MV-4-11 (cell line): ENCODE measurements around the gene NRG3.

Experiments
- DNase-seq: peaks from one replicate; lab custom pipeline; 2025; lab: John Stamatoyannopoulos, UW

NRG3 gene

DNA sequence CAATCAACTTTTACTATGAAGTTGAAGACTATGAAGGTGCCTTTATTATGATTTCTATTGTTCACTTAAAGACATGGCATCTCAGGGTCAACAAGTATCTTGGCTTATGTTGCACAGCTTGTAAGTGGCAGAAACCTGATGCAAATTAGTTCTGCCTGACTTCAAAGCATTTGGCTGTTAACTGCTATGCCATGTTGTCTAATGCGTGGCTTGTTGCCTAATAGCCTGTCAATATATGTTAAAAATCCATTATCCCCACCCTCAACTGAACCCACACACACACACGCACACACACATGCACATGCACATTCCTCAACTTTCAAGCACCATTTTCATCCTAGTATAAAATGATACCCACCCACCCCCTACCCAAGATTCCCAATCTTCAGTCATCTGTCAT is 217.1 kb downstream of the NRG3 start:
- no peak for DNase-seq

DNA sequence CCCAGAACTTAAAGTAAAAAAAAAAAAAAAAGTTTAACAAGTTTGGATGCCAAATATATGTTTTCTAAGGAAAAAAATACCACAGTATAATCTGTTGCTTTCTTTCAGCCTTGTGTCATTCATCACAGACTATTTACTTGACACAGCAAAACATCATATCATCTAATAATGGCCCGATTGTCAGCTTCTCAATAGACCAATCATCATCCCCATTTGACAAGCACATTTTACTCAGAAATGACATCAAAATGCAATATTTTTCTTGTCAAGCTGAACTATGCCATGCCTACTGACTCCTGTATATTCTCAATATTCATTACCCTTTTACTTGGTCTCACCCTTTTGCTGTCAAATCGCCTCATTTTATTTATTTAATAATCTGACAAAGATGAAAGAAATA is 249.7 kb downstream of the NRG3 start:
- DNase-seq: no peak

DNA sequence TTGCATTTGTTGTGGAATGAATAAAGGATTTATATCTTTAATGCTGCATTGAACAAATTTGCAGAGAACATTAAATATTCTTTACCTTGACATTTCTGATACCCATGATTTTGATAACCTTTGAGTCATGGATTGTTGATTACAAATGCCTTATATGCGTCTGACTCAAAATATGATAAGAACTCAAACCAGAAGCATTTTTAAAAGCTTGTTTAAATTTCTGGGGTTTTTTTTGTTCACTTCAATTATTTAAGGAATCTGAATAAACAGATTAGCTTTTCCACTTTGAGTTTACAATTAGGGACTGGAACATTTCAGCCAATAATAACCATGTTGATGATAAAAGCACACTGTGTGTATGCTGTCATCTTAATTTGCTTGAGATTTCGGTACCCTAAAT is 253.5 kb downstream of the NRG3 start:
- no peak for DNase-seq

DNA sequence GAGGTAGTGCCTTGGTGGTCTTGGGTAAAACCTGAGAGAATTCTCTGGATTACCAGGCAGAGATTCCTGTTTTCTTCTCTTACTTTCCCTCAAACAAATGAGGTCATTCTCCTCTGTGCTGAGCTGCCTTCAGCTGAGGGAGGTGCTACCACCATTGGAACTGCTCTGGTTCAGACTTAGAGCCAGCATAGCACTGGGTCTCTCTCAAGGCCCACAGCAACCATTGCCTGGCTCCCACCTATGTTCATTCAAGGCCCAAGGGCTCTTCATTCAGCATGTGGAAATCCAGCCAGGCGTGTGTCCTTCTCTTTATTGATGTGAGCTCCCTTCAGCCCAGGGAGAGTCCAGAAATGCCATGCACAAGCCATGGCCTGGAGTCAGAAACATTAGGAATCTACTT is 261.1 kb downstream of the NRG3 start:
- no peak for DNase-seq

DNA sequence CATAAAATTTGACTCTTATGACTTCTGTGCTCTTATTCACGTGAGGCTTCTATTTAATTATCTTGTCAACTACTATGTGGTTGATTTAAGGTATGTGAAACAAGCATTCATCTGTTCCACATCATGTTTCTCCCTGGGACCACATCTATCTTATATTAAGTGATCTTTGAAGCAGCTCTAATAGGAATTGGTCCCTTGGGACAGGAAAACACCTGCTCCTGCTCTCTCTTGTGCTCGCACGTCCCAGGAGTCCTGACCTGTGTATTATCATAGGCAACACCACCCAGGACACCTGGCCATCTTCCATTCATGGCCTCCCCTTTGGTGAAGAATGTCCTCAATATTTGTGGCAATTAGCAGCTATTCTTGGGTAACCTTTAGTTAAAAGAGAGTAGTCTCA is 269.2 kb downstream of the NRG3 start:
- no peak for DNase-seq

DNA sequence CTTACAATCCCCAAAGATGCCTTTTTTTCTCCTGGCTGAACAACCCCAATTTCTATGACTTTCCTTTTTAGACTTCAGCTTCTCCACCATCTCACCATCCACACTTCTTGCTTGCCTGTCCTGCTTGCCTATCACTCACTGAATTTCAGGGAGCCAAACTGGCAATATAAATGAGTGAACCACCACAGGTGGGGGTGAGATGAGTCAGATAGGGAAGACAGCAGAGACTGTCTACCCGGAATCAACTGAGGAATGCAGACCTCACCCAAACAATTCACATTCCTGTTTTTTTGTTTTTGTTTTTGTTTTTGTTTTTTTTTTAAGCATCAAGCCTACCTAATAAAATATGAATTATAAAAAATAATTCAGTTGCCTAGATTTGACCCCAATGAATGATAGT is 273.8 kb downstream of the NRG3 start:
- no peak for DNase-seq

DNA sequence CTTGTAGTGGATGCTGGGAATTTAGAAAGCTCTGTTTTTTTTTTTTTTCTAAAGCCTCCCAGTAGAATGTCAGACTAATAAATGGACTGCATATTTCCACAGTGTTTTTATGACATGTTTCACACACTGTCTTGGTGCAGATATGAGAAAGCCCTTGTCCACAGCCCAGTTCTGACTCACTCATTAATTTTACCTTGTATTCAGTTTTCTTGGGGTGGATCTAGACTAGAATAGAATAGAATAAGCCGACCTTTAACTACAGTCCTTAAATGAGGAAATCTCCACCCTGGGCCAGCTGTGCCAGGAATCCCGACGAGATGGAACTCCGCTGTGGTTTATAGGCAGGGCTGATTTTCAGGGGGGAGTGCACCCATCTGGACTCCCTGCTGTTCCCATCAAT is 274.7 kb downstream of the NRG3 start:
- DNase-seq: no peak

DNA sequence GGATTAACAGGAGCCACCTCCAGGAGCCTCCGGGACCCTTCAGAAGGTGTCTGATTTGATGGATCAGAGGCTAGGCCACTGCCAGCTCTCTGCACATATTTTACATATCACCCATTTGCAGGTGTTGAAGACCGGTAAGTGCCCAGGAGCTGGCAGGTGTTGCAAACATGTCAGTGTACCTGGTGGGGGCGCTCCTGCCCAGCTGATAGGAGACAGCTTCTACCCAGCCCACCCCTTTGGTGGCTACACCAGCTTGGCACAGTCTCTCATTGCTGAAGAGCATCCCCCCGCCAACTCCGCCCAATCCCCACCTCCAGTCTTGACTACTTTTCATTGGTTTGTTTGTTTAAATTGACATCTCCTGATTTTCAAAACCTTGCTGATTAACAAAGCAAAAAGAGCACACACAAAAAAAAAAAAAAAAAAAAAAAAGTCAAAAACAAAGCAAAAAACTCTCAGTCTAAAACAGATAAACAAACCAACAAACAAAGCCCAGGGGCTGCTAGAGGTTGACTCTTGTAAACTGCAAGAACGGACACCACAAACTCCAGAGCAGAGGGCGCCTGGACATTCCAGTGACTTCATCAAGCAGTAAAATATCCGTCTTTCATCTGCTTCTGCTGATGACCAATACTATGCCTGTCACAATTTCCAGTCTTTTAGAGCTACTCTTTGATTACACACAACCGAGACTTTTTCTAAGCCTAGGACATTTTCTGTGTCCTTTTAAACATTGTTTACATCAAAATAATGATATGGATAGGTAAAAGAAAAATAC is 275.3 kb downstream of the NRG3 start:
- no peak for DNase-seq

DNA sequence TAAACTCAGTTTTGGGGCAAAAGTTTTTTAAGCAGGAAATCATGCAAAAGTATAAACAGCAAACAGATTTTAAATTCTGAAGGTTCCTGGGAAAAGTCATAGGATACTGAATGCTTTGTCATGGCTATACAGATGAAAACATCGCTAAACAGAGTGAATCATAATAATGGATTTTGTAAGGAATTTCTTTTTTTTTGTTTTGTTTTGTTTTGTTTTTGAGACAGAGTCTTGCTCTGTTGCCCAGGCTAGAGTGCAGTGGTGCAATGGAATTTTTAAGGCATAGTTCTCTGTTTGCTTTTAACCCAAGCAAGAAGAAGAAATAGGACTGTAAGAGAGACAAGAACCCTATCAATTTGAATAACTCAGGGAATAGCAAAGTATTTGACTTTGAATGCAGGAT is 285.3 kb downstream of the NRG3 start:
- no peak for DNase-seq

DNA sequence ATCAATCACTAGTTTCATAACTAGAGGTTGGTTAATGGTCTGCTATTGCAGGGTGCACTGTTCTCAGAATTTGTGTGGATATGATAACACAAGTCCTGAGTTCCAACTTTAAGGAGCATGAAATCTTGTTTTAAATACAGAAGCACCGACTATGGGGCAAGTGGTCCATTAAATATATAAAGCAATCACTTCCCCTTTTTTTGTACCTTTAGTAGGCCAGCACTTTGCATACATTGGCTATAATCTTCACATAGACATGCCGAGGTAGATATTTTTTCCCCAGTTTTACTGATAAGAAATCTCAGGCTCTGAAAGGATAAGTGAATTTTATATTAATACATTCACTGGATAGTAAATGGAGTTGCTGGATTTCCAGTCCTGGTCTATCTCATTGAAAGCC is 286.3 kb downstream of the NRG3 start:
- no peak for DNase-seq

DNA sequence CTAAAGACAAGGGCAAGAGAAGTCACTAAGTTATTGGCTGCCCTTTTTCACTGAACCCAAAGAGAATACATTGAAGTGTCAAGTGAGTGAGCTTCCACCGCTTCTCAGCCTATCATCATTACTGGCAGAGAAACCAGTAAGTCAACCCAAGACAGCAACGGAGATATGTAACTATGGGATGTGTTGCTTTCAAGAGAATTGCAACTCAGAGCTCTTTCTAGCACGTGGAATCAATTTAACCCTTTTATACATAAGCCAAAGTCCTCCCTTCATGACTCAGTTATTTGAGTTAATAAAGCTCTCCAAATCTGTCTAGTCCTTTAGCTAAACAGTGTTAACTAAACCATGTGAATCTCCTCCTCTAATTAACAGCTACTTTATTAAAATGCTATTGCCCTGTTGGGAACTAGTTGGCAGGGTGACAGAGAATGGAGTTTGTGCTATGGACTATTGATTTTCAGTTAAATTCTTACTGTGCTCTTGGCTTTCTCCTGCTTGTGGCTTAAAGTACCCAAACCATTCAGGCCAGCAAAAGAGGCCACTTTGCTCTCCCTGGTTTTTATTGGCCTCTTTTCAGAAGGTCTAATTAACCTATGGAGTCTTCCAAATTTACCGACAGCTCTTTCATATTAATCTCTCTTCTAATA is 287.7 kb downstream of the NRG3 start:
- DNase-seq: no peak

DNA sequence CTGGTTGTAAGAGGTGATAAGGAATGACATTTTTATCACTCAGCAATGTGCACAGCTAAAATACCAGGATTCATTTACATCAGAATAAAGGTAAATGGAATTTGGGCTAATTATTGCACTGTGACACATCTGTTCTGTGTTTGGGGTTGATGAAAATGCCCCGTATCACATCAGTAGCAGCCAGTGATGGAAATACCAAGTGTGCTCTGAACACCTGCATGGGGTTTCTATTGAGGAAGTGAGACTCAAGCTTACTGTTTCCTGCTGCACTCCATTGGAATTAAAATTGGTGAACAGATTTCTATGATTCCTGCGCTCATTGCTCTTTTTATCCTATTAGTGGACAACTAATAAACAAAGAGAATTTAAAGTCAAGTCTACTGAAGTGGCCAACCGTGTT is 296.9 kb downstream of the NRG3 start:
- no peak for DNase-seq

DNA sequence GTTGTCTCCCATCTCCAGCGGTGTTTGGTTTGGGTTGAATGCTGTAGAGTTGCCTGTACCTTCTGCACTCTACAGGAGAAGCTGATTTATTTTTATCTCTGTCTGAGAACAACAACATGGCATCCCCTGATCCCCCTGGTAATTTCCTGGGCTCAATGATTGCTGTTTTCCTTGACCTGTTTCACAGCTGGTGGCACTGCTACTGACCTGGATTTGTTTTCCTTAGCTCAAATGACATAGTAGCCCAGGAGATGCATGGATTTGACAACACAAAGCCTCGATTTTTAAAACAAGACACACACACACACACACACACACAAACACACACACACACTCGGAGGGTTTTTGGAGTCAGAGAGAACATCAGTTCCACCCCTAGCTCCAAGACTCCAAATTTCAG is 301.6 kb downstream of the NRG3 start:
- no peak for DNase-seq

DNA sequence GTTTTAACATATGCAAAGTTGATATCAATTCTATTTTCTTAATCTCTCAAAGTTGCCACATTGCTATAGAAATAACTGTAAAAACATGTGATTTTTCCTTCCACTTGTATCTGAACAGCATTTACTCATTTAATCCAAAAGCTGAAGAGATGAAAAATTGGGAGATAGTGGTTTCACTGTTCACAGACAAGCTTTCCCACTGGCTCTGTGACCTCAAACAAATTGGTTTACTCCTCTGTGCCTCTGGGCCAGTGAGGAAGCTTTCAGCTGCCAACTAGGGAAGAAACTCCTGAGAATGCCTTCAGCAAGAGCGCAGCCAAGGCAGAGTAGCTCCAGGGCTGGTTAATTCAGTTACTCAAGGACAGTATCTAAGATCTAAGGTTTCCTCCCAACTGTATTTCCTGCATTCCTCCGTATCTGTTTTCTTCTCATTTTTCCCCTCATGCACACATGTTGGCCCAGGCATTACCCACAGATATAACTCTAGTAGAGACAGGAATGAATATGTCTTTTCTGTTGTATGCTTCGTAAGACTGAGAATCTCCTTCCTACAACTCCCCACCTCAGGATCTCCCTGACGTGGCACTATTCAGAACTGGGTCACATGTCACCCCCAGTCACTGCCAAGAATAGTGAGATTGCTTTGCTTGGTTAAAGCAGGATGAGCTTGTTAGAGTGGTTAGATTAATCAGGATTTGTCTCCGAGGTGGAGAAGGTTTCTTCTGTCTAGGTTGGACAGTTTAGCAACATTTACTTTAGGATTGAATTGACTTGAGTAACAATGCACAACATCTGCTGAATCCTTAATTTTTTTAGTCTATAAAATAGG is 315.7 kb downstream of the NRG3 start:
- DNase-seq: no peak

DNA sequence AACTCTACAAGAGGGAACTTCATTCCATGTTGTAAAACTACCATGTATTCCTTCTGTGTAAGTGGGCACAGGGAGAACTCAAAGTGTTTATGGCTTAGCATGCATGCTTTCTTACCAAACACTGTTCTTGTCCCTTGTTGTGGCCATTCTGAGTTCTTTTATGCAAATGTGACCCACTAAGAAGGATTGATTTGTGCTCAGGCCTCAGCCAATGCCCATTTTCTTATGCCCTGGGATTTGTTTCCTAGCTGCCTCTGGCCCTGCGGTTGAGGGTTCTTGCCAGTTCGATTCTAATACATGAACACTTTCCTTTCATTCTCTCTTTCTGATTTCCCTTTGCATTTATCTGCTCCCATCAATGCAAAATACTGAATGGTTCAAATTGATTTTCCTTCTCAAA is 316.7 kb downstream of the NRG3 start:
- no peak for DNase-seq

DNA sequence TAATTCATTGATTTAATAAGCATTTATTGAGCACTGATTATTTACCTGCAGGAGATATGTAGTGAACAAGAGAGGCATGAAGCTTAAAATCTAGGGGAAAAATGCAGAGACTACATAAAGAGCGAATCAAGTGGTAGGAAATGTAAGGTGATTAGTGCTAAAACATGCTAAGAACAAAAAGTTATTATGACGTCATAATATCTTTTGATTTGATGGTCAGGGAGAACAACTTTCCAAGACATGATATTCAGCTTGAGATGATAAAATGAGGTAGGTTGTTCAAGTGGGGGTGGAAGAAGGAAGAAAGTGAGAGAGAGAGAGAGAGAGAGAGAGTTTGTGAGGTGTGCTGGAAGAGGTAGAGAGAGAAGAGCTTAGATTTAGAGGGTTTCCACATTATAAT is 317.7 kb downstream of the NRG3 start:
- DNase-seq: no peak

DNA sequence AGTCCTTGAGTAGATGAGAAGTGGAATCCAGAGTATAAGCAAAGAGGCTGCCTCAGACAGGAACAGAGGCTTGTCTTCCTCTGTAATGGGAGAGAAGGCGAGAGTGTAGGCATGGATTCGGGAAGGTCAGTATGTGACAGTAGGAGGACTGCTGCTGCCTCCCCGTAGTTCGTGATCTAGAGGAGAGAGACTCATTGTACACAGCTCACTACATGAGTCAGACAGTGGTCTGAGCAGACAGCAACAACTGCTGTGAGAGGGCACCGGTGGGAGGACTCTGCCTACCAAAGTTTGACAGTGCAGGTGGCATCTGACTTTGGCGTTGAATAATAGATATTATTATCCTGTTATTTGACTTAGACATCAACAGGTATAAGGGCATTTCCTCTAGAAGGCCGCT is 319.4 kb downstream of the NRG3 start:
- DNase-seq: no peak

DNA sequence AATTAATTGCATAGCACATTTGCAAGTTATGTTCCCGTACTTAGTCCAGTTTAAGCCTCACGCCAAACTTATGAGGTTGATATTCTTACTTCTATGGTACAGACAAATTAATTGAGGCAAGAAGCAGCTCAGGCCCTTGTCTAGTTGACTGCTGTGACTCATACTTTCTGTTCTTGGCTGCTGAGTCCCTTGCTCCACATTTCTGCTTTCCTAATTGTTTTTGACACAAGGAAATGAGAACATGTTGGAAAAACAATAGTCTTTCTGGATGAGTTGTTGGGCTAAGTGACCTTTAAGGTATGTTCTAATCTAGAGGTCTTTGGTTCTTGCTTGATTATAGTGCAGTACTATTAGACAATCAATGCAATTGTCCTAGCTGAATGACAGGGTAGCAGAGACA is 331.8 kb downstream of the NRG3 start:
- DNase-seq: no peak

DNA sequence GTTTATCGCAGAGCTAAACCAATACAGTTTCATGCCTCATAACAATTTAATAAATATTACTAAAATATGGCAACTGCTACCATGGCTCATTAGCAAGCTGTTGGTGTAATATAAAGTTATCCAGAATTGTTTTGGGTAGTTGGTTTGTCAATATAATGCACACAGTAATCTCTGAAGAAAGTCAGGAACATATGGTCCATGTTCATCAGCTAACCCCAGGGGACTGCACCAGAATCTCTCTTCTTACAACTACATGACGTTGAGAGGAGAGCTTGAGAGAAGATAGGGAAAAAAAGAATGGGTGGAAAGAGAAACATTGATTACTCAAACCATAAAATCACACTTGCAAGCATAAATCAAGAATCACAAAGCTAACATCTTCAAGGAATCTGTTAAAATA is 333.7 kb downstream of the NRG3 start:
- no peak for DNase-seq

DNA sequence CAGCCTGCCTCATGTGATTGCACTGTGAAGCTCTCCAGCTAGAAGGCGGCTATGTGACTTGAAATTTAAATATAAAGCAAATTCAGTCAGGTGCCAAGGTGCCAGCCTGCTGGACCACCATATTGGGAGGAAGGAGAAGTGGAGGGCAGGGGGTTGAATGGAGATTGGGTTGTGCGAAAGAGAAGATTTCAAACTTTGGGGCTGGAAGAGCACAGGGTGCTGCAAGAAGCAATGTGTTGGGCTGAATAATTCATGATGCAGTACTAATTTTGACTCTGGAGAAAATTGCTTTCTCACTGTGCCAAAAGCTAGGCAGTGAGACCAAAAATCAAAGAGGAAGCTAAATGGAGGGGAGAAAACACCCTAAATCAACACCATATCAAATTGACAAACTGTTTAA is 335.3 kb downstream of the NRG3 start:
- no peak for DNase-seq

DNA sequence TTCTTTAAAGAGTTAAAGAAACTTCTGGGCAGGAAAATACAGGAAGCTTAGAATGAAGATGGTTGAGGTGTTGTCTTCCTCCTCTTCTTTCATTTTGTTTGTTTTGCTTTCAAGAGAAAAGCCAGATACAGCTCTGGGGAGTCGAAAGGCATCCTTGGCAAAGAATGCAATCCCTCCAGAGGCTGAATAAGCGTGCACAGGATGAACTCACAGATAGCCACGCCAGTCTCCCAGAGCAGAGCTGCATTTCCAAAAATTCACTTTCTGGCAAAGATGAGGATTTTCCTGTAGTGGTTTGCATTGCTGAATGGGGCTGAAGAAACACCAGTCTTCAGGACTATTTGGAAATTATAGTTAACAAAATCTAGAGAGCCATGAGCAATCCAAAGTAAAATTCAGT is 336.4 kb downstream of the NRG3 start:
- DNase-seq: no peak

DNA sequence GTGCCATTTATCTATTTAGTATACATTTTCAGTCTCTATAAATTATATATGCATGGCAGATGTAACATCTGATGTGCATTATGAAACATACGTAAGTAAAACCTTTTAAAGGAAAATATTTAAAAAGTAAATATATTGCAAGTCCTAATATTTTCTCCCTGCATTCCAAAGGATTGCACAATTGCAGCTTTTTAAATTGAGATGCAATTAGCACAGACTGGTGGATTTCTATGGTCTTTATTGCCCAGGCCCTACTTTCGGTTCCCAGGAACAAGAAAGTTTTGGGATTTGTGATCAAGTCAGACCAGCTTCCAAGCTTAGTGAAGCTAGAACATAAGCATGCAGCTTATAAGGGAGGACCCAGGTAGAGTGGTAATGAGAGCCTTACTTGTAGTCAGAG is 337.8 kb downstream of the NRG3 start:
- DNase-seq: no peak

DNA sequence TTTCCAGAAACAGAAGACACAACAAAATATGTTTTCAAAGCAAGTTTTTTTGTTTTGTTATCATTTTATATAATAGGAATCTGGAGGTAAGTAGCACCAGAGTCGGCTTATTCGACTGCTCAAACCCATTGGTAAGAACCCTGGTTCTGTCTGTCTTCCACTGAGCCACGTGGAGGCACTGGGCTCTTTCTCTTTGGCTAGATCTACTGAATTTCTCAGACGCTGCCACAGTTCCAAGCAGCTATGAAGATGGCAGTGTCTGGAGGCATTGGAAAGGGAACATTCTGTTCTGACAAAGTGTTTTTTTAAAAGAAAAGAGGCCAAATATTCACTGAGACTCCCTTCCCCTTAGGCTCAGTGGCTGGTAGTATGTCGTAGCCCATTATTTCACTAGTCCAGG is 338.8 kb downstream of the NRG3 start:
- DNase-seq: no peak
